Panc1 (cell line): ENCODE measurements around the gene FAM83E. TPM values are rescaled to one million over a fixed set of nuclear protein-coding genes. Genes with fewer than 3 reads are reported as not detected.

ENCODE experiments used
- ATAC-seq: fragments of 200-7000 bp; cut with Tn5 transposase; 2 replicates; pipeline ENCODE4 v1.9.1; 2020; ENCODE audit warnings: mild to moderate bottlenecking, moderate library complexity
- BruUV-seq: library from RNA; stranded (reverse); fragments of 400-500 nt; replicated peaks from 2 replicates; lab custom pipeline; 2021; lab: Mats Ljungman, UMichigan
- CTCF ChIA-PET: fragments of 300-600 bp; sonication (Branson Sonifier 250); formaldehyde crosslinking; loops from one replicate; lab custom pipeline; 2022; ENCODE audit warnings: antibody characterized with exemption; lab: Charles Lee
- POLR2A ChIA-PET: fragments of 300-600 bp; sonication (Branson Sonifier 250); formaldehyde crosslinking; loops from one replicate; lab custom pipeline; 2022; ENCODE audit warnings: antibody characterized with exemption; lab: Charles Lee
- DNase-seq: peaks from one replicate; pipeline ENCODE4 v3.0.0-alpha.2; 2010; ENCODE audit warnings: low read depth, low spot score
- H3K27ac ChIP-seq: 2 replicates; pipeline ENCODE4 v1.5.1; 2011; ENCODE audit warnings: mild to moderate bottlenecking, low read length, inconsistent platforms
- H3K27me3 ChIP-seq: fragments of 200-500 bp; sonication (Bioruptor generic); 2 replicates; pipeline ENCODE4 v1.6.0; 2014; ENCODE audit warnings: low read length, inconsistent platforms; ENCODE audit not compliant: control insufficient read depth, insufficient read depth
- H3K36me3 ChIP-seq: fragments of 200-500 bp; sonication (Bioruptor generic); 2 replicates; pipeline ENCODE4 v1.5.1; 2014; ENCODE audit warnings: inconsistent platforms, mild to moderate bottlenecking, low read length, moderate library complexity; ENCODE audit not compliant: control insufficient read depth, insufficient read depth
- H3K4me1 ChIP-seq: 2 replicates; pipeline ENCODE4 v1.5.1; 2011; ENCODE audit warnings: inconsistent platforms, mild to moderate bottlenecking, low read length, moderate library complexity; ENCODE audit not compliant: control insufficient read depth, insufficient read depth
- H3K4me3 ChIP-seq, 2 experiments: 2 replicates each; pipeline ENCODE4 v1.5.1; 2011 to 2012; ENCODE audit warnings: low read depth in 2 of 2, low read length in 2 of 2, mild to moderate bottlenecking in 2 of 2, inconsistent platforms in 1 of 2, moderate library complexity in 1 of 2
- H3K9me3 ChIP-seq: fragments of 200-500 bp; sonication (Bioruptor generic); 2 replicates; pipeline ENCODE4 v1.5.1; 2014; ENCODE audit warnings: low read depth, mild to moderate bottlenecking, inconsistent platforms, low read length, moderate library complexity; ENCODE audit not compliant: control insufficient read depth, insufficient read depth
- POLR2AphosphoS5 ChIP-seq: IDR thresholded peaks from 2 replicates; pipeline ENCODE4 v1.6.1; 2012; ENCODE audit warnings: mild to moderate bottlenecking, low read depth, low read length, moderate library complexity
- SIN3A ChIP-seq: IDR thresholded peaks from 2 replicates; pipeline ENCODE4 v1.6.1; 2012; ENCODE audit warnings: low read depth, mild to moderate bottlenecking, low read length, moderate library complexity, borderline replicate concordance; ENCODE audit not compliant: insufficient read depth
- TCF7L2 ChIP-seq: IDR thresholded peaks from 2 replicates; pipeline ENCODE4 v1.6.1; 2011; ENCODE audit warnings: mild to moderate bottlenecking, low read depth, low read length, inconsistent platforms
- in situ Hi-C: cut with HindIII; loops from 2 replicates; pipeline ENCODE4 v1.10.0; 2016; ENCODE audit warnings: low sequenced_read_pairs, low pct_unique_long_range_greater_than_20kb
- intact Hi-C: fragments of 100-400 bp; cut with micrococcal nuclease; formaldehyde crosslinking; loops from one replicate; pipeline ENCODE4 v1.10.0; 2022; ENCODE audit not compliant: unreplicated experiment
- total RNA-seq: library from RNA; stranded (reverse); gene quantifications from one replicate; pipeline ENCODE4 v1.2.1, GENCODE V29; 2021; ENCODE audit not compliant: unreplicated experiment
- TF ChIP-seq, protein P1 (sequence below), 2 experiments: IDR thresholded peaks; 2 replicates each; pipeline ENCODE4 v1.6.1; 2011 to 2012; ENCODE audit warnings: low read depth in 2 of 2, control low read depth in 1 of 2, low read length in 1 of 2, mild to moderate bottlenecking in 1 of 2, moderate library complexity in 1 of 2; ENCODE audit not compliant: insufficient read depth in 1 of 2
- TF ChIP-seq, protein P2 (sequence below): fragments of 450-650 bp; IDR thresholded peaks from 2 replicates; pipeline ENCODE4 v1.5.1; 2017; ENCODE audit warnings: mild to moderate bottlenecking

Gene FAM83E
- total RNA-seq, 1 experiment from 2014 or later = 1.0 TPM

DNA sequence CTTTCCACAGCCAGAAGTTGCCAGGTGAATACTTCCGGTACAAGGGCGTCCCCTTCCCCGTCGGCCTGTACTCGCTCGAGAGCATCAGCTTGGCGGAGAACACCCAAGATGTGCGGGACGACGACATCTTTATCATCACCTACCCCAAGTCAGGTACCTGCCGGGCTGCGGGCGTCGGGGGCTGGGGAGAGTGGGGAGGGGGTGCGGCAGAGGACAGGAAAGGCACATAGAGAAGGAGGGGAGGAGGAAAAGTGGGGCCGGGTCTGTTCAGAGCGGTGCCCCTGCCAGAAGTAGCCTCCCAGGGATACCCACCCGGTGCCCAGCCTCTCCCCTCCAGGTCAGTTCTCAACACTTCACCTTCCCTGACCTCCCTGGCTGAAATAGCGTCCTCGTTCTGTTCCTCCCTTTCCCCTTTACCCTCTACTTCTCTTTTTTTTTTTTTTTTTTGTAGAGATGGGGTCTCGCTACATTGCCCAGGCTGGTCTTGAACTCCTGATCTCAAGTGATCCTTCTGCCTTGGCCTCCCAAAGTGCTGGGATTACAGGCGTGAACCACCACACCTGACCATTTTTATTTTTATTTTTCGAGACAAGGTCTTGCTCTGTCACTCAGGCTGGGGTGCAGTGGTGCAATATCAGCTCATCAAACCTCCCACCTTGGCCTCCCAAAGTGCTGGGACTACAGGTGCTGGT, 38.8 kb downstream of the FAM83E start:
- BruUV-seq = no TSS peak
- Histone ChIP-seq H3K4me1 (peaks cover 10% of the 10 kb centered on the region), H3K9me3 (no peaks in the 10 kb centered on the region), H3K27me3 (no peaks in the 10 kb centered on the region), H3K36me3 (no peaks in the 10 kb centered on the region), H3K27ac (no peak overlapping the region), H3K4me3 (no peak overlapping the region)
- DNase-seq (no peak), ATAC-seq (no peak)
- CTCF ChIA-PET = interaction anchor here (0.7 kb wide), 1 partner anchor 87 kb away, joined by 8 read pairs; no protein-coding TSS in a partner anchor
- intact Hi-C loops (no loop called here), in situ Hi-C loops (no loop called here)
- POLR2A ChIA-PET = interaction anchor here (0.6 kb wide), 1 partner anchor 88 kb away, joined by 6 read pairs; no protein-coding TSS in a partner anchor
- TF ChIP-seq TCF7L2 = no peak

DNA sequence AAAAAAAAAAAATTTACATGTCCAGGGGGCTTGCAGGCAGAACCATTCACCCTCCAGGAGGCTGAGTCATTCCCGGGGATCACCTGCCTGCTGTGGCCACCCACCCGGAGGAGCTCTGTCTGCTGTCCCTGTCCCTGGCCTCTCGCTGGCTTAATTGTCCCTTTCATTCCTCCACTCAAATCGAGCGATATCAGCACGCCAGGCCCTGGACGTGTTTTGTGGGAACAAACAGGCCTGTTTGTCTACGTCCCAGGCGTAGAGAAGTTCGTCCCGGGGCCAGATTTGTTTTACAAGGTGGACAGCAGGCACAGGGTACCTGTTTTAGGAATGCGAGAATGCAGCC, 41.7 kb downstream of the FAM83E start:
- Histone ChIP-seq H3K9me3 (no peaks in the 10 kb centered on the region), H3K27me3 (no peaks in the 10 kb centered on the region), H3K36me3 (no peaks in the 10 kb centered on the region), H3K27ac (peak overlapping the region; percentile 59), H3K4me3 (no peak overlapping the region), H3K4me1 (peaks cover 11% of the 10 kb centered on the region)
- in situ Hi-C loops (no loop called here), intact Hi-C loops (no loop called here)
- no peak for DNase-seq
- ChIA-PET POLR2A (interaction anchor here (0.7 kb wide), 1 partner anchor 11 kb away, joined by 7 read pairs; no protein-coding TSS in a partner anchor), CTCF (interaction anchor here (0.6 kb wide), 1 partner anchor 160 kb away, joined by 6 read pairs; no protein-coding TSS in a partner anchor)
- ATAC-seq = no peak
- TF ChIP-seq TCF7L2 = no peak
- TF ChIP-seq, protein P1, sequence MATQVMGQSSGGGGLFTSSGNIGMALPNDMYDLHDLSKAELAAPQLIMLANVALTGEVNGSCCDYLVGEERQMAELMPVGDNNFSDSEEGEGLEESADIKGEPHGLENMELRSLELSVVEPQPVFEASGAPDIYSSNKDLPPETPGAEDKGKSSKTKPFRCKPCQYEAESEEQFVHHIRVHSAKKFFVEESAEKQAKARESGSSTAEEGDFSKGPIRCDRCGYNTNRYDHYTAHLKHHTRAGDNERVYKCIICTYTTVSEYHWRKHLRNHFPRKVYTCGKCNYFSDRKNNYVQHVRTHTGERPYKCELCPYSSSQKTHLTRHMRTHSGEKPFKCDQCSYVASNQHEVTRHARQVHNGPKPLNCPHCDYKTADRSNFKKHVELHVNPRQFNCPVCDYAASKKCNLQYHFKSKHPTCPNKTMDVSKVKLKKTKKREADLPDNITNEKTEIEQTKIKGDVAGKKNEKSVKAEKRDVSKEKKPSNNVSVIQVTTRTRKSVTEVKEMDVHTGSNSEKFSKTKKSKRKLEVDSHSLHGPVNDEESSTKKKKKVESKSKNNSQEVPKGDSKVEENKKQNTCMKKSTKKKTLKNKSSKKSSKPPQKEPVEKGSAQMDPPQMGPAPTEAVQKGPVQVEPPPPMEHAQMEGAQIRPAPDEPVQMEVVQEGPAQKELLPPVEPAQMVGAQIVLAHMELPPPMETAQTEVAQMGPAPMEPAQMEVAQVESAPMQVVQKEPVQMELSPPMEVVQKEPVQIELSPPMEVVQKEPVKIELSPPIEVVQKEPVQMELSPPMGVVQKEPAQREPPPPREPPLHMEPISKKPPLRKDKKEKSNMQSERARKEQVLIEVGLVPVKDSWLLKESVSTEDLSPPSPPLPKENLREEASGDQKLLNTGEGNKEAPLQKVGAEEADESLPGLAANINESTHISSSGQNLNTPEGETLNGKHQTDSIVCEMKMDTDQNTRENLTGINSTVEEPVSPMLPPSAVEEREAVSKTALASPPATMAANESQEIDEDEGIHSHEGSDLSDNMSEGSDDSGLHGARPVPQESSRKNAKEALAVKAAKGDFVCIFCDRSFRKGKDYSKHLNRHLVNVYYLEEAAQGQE (IDR thresholded peaks at IDR 0.05; ENCODE audit: insufficient read depth in 1 of 2, low read depth in 2 of 2, low read length in 1 of 2) = no peak
- no peak for TF ChIP-seq POLR2AphosphoS5
- TF ChIP-seq, protein P2, sequence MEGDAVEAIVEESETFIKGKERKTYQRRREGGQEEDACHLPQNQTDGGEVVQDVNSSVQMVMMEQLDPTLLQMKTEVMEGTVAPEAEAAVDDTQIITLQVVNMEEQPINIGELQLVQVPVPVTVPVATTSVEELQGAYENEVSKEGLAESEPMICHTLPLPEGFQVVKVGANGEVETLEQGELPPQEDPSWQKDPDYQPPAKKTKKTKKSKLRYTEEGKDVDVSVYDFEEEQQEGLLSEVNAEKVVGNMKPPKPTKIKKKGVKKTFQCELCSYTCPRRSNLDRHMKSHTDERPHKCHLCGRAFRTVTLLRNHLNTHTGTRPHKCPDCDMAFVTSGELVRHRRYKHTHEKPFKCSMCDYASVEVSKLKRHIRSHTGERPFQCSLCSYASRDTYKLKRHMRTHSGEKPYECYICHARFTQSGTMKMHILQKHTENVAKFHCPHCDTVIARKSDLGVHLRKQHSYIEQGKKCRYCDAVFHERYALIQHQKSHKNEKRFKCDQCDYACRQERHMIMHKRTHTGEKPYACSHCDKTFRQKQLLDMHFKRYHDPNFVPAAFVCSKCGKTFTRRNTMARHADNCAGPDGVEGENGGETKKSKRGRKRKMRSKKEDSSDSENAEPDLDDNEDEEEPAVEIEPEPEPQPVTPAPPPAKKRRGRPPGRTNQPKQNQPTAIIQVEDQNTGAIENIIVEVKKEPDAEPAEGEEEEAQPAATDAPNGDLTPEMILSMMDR = no peak
- TF ChIP-seq SIN3A = no peak
- BruUV-seq = no TSS peak
